ENCODE data around the gene NWD2. TPM values are rescaled to one million over a fixed set of nuclear protein-coding genes. Genes with fewer than 3 reads are reported as not detected.

Gene NWD2
- polyA plus RNA-seq, 4 donors, result 0.09 to 0.30 (median 0.15) TPM

DNA sequence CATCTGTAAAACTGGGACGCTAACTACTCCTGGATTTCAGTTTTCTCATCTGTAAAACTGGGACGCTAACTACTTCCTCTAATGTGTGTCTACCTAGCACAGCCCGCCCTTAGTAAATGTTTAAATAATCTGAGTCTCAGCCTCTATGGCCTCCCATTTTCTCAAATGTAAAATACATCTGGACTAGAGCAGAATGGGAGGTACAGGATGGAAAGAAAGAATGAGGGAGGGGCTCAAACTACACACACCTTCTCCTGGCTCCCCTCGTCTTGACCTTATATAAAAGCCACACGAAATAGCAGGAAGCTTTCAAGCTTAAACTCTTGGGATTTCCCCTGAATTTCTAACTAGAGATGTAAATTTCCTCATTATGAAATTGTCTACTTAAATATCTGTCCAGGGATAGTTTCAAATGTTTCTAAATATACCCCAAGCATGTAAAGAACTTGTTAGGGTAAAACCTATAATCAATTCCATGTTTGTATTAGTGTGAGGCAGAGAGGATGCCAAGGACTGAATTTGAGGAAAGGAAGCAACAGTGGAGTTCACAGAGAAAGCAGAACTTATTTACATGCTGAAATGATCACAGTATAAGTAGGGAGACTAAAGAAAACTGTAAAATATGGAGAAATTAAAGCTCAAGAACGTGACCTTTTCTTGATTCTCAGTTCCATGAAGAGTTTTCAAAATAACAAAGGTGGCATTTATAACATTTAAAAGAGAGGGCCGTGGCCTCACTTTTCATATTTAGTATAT, 220.0 kb downstream of the NWD2 start:
- DNase-seq (ENCODE audit: low read depth in 4 of 4, low spot score in 3 of 4), result no peak

DNA sequence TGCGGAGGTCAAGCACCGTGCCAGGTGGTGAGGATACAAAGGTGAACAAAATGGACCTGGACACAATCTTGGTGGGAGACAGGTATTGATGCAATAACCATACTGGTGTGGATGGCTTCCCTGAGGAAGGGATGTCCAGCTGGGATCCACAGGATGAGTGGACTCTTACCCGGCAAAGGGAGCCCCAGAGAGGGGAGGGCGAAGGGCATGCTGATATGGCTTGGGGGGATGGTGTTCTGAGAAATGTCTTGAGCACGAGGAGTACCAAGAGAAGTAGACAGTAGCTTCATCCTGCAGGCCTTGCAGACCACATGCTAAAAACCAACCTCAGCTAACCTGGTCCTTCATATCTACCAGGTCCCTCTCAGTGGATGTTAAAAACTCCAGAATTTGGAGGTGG, 220.8 kb downstream of the NWD2 start:
- no peak for DNase-seq (ENCODE audit: low read depth in 4 of 4, low spot score in 3 of 4)

- DNase-seq (ENCODE audit: low read depth in 4 of 4, low spot score in 3 of 4), result no peak
Observed at GRCh38 chr4:37465845-37466244, 221.3 kb downstream of the NWD2 start.

DNA sequence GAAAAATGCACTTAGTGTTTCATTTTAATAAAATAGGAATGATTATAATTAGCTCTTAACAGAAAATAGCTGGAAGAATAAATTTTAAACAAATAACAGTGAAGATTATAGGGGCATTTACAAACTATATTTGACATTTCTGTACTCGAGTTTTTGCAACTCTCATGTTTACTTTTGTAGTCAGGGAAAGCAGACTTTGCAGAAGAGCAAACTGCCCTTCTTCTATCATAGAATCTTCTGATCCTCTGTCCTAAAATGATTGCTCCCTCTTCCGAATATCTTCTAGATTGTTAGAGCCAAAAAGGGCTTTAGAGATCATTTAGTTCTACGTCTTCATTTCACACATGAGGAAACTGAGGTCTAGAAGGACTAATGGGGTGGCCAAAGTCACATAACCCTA, 222.7 kb downstream of the NWD2 start:
- DNase-seq (ENCODE audit: low read depth in 4 of 4, low spot score in 3 of 4), result no peak

- DNase-seq (ENCODE audit: low read depth in 4 of 4, low spot score in 3 of 4), result no peak
Observed at GRCh38 chr4:37467824-37468223, 223.3 kb downstream of the NWD2 start.

DNA sequence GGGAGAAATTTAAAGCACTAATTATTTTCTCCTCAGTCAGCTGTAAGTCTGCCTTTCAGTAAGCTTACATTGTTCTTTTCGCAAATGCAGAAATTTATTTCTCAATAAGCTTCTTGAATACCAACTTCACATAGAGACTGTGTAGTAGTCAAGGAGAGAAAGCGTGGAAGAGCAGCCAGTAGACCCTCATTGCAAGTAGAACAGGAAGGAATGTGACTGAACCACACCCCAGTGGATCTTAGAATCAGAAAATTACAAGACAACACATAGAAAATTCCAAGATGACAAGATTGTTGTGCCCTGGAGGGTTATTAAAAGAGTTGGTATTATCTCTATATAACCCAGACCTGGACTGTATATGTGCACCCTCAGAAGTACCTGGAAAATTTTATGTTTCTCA, 224.7 kb downstream of the NWD2 start:
- DNase-seq (ENCODE audit: low read depth in 4 of 4, low spot score in 3 of 4), result no peak

- no peak for DNase-seq (ENCODE audit: low read depth in 4 of 4, low spot score in 3 of 4)
Observed at GRCh38 chr4:37470245-37470644, 225.7 kb downstream of the NWD2 start.

DNA sequence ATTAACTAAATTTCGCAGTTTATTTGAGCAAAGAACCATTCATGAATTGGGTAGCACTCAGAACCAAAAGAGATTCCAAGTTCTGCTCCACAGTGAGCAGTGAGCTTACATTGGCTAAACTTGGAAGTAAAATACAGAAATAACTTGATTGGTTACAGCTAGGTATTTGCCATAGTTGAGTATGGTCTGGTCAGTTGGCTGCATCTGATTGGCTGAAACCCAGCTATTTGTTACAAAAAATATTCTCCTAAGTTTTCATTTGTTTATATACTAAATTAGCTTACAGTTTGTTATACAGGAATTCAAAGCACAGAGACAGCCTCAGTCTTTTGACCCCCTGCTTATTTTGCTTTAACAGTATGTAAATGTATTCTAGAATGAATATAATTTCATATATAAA, 226.6 kb downstream of the NWD2 start:
- DNase-seq (ENCODE audit: low read depth in 4 of 4, low spot score in 3 of 4), result no peak

- no peak for DNase-seq (ENCODE audit: low read depth in 4 of 4, low spot score in 3 of 4)
Observed at GRCh38 chr4:37471971-37472370, 227.4 kb downstream of the NWD2 start.

GRCh38 chr4:37473807-37474206, 229.3 kb downstream of the NWD2 start:
- no peak for DNase-seq (ENCODE audit: low read depth in 4 of 4, low spot score in 3 of 4)

- DNase-seq (ENCODE audit: low read depth in 4 of 4, low spot score in 3 of 4), result no peak
Observed at GRCh38 chr4:37475087-37475486, 230.5 kb downstream of the NWD2 start.

GRCh38 chr4:37475776-37476175, 231.2 kb downstream of the NWD2 start:
- DNase-seq (ENCODE audit: low read depth in 4 of 4, low spot score in 3 of 4), result no peak

- DNase-seq (ENCODE audit: low read depth in 4 of 4, low spot score in 3 of 4), result no peak
Observed at GRCh38 chr4:37476256-37476655, 231.7 kb downstream of the NWD2 start.

- DNase-seq (ENCODE audit: low read depth in 4 of 4, low spot score in 3 of 4), result no peak
Observed at GRCh38 chr4:37476691-37477090, 232.1 kb downstream of the NWD2 start.

GRCh38 chr4:37477126-37477525, 232.6 kb downstream of the NWD2 start:
- no peak for DNase-seq (ENCODE audit: low read depth in 4 of 4, low spot score in 3 of 4)

GRCh38 chr4:37478151-37478550, 233.6 kb downstream of the NWD2 start:
- no peak for DNase-seq (ENCODE audit: low read depth in 4 of 4, low spot score in 3 of 4)

GRCh38 chr4:37480509-37480908, 236.0 kb downstream of the NWD2 start:
- DNase-seq (ENCODE audit: low read depth in 4 of 4, low spot score in 3 of 4), result no peak

DNA sequence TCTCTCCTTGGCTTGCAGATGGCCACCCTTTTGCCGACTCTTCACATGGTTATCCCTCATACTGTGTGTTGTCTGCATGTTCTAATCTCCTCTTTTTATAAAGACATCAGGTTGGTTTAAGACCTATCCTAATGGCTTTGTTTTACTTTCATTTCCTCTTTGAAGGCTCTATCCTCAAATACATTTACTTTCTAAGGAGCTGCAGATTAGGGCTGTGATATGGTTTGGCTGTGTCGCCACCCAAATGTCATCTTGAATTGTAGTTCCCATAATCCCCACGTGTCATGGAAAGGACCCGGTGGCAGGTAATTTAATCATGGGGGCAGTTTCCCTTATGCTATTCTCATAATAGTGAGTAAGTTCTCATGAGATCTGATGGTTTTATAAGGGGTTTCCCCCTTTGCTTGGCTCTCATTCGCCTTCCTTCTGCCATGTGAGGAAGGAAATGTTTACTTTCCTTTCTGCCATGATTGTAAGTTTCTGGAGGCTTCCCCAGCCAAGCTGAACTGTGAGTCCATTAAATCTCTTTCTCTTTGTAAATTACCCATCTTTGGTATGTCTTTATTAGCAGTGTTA, 237.1 kb downstream of the NWD2 start:
- no peak for DNase-seq (ENCODE audit: low read depth in 4 of 4, low spot score in 3 of 4)

GRCh38 chr4:37482236-37482913, 237.8 kb downstream of the NWD2 start:
- no peak for DNase-seq (ENCODE audit: low read depth in 4 of 4, low spot score in 3 of 4)

- no peak for DNase-seq (ENCODE audit: low read depth in 4 of 4, low spot score in 3 of 4)
Observed at GRCh38 chr4:37483610-37484009, 239.1 kb downstream of the NWD2 start.

GRCh38 chr4:37486166-37486565, 241.6 kb downstream of the NWD2 start:
- DNase-seq (ENCODE audit: low read depth in 4 of 4, low spot score in 3 of 4), result no peak

- no peak for DNase-seq (ENCODE audit: low read depth in 4 of 4, low spot score in 3 of 4)
Observed at GRCh38 chr4:37487668-37488067, 243.1 kb downstream of the NWD2 start.
